ENCODE data around the gene SLC7A1. TPM values are rescaled to one million over a fixed set of nuclear protein-coding genes. Genes with fewer than 3 reads are reported as not detected.

Gene SLC7A1
- total RNA-seq, 1 donor from 2014 or later = 10.3 TPM

DNA sequence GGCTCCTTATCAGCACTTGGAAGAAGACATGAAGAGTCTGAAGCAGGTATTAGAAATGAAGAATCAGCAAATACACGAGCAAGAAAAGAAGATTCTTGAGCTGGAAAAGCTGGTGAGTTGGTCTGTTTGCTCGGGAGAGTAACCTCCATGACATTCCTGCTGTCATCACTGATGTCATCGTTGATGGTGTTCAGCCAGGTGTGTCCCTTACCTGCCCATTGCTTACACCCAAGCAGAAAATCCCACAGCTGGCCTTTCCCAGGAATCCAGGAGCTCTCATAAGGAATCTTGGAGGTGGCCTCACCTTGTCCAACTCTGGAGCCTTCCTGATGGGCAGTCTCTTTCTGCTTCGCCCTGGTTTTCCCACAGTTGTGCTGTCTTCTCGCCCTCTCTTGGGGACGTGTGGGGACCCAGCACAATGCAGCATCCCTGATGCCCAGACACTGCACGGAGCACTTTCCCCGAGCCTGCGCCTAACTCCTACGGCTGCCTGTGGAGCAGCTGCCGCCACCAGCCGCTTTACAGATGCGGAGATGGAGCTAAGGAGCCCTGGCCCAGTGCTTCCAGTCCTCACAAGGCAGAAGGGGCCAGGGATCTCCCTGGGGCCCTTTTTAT lies 97.0 kb downstream of the SLC7A1 start:
- no peak for DNase-seq
- intact Hi-C loops (cut with micrococcal nuclease) = no loop called here
- TF ChIP-seq, protein P1, sequence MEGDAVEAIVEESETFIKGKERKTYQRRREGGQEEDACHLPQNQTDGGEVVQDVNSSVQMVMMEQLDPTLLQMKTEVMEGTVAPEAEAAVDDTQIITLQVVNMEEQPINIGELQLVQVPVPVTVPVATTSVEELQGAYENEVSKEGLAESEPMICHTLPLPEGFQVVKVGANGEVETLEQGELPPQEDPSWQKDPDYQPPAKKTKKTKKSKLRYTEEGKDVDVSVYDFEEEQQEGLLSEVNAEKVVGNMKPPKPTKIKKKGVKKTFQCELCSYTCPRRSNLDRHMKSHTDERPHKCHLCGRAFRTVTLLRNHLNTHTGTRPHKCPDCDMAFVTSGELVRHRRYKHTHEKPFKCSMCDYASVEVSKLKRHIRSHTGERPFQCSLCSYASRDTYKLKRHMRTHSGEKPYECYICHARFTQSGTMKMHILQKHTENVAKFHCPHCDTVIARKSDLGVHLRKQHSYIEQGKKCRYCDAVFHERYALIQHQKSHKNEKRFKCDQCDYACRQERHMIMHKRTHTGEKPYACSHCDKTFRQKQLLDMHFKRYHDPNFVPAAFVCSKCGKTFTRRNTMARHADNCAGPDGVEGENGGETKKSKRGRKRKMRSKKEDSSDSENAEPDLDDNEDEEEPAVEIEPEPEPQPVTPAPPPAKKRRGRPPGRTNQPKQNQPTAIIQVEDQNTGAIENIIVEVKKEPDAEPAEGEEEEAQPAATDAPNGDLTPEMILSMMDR (IDR thresholded peaks at IDR 0.05; ENCODE audit: borderline replicate concordance) = no peak
- H3K27ac ChIP-seq (replicated peaks) = no peak overlapping the region
- H3K36me3 ChIP-seq = peaks cover 37% of the 10 kb centered on the region
- no peaks in the 10 kb centered on the region for H3K27me3 ChIP-seq (ENCODE audit: low read depth)
- H3K4me1 ChIP-seq = peaks cover 23% of the 10 kb centered on the region
- H3K9me3 ChIP-seq (replicated peaks) = no peaks in the 10 kb centered on the region
- no peak overlapping the region for H3K4me3 ChIP-seq

DNA sequence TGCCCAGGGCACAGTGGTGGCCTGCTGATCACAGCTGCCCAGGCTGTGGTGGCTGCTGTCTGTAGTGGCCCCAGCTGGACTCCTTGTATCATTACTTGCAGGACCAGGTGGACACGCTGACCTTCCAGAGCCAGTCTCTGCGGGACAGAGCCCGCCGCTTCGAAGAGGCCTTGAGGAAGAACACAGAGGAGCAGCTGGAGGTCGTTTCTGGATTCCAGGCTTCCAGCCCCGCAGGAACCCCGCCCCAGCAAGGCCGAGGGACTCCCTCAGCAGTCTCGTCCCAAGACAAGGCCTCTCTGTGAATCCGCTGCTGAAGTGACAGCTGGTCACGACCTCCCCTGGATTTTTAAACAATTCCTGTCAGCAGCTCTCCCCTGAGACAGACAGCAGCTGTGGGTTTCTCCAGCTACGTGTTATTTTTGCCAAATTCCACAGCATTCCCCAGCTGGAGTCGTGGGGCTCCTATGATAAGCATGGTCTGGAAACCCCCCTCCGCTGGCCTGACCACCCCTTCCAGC lies 98.3 kb downstream of the SLC7A1 start:
- H3K9me3 ChIP-seq (replicated peaks) = no peaks in the 10 kb centered on the region
- H3K27me3 ChIP-seq (ENCODE audit: low read depth) = no peaks in the 10 kb centered on the region
- H3K4me1 ChIP-seq = peaks cover 23% of the 10 kb centered on the region
- TF ChIP-seq, protein P1 (IDR thresholded peaks at IDR 0.05; ENCODE audit: borderline replicate concordance) = no peak
- no peak overlapping the region for H3K4me3 ChIP-seq
- peaks cover 35% of the 10 kb centered on the region for H3K36me3 ChIP-seq
- peak; percentile 83 for DNase-seq
- H3K27ac ChIP-seq (replicated peaks) = peak overlapping the region; percentile 42
- intact Hi-C loops (cut with micrococcal nuclease) = no loop called here

DNA sequence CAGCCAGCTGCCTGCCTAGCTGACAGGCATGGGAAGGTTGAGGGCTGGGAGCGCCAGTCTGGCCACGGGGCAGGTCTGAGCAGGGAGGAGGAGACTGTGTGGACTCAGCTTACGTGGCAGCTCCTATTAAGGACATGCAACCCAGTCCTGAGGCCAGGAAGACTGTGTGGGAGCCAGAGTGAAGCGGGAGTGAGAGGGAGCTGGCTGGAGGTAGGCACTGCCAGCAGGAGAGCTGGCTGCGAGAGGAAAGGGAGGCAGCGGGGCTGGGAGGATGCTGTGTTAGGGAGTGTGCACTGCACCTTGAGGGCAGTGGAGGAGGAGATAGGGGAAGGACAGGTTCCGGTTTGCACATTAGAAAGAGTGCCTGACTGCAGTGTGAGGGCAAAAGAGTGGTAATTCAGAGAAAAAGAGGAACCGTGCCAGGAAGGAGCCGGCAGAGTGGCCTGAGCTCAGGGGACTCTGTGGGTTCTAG lies 99.2 kb downstream of the SLC7A1 start:
- Histone ChIP-seq H3K27me3 (ENCODE audit: low read depth) (no peaks in the 10 kb centered on the region), H3K27ac (replicated peaks) (peak overlapping the region; percentile 42), H3K4me1 (peaks cover 23% of the 10 kb centered on the region), H3K9me3 (replicated peaks) (no peaks in the 10 kb centered on the region), H3K4me3 (no peak overlapping the region), H3K36me3 (peaks cover 28% of the 10 kb centered on the region)
- intact Hi-C loops (cut with micrococcal nuclease) = no loop called here
- TF ChIP-seq, protein P1 (IDR thresholded peaks at IDR 0.05; ENCODE audit: borderline replicate concordance) = no peak
- DNase-seq = peak; percentile 53

DNA sequence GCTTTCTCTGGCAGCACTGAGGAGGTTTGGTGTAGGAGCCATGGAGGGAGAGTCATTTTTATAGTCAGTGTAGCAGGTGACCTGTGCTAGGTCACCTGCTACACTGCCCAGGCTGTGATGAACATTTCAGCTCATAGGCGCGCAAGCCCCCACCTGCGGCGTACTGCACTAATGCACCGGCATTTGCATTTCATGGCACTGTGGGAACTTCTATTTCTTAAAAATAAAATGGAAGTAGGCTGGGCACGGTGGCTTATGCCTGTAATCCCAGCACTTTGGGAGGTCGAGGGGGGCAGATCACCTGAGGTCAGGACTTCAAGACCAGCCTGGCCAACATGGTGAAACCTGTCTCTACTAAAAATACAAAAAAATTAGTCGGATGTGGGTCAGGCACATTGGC lies 101.0 kb downstream of the SLC7A1 start:
- no peak overlapping the region for H3K4me3 ChIP-seq
- intact Hi-C loops (cut with micrococcal nuclease) = no loop called here
- H3K27ac ChIP-seq (replicated peaks) = no peak overlapping the region
- no peaks in the 10 kb centered on the region for H3K27me3 ChIP-seq (ENCODE audit: low read depth)
- TF ChIP-seq, protein P1 (IDR thresholded peaks at IDR 0.05; ENCODE audit: borderline replicate concordance) = no peak
- peaks cover 23% of the 10 kb centered on the region for H3K4me1 ChIP-seq
- no peak for DNase-seq
- H3K36me3 ChIP-seq = peaks cover 25% of the 10 kb centered on the region
- H3K9me3 ChIP-seq (replicated peaks) = no peaks in the 10 kb centered on the region

DNA sequence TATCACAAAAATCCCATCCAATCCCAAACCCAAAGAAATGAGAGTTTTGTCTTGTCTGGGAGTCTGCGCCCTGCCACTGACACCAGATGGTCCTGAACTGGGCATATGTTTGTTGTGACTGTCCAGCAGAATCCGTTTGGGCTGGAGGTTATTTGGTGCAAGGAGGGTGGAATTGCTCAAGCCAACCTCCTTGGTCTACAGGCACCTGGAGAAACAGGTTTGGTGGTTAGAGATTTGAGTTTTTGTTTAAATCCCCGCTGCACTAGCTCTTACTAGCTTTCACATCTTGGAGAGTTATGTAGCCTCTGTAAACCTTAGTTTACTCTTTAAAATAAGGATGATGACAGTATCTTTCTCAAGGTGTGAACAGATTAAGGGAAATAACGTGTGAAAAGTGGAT lies 101.7 kb downstream of the SLC7A1 start:
- intact Hi-C loops (cut with micrococcal nuclease) = no loop called here
- Histone ChIP-seq H3K4me3 (no peak overlapping the region), H3K9me3 (replicated peaks) (no peaks in the 10 kb centered on the region), H3K27ac (replicated peaks) (no peak overlapping the region), H3K4me1 (peaks cover 23% of the 10 kb centered on the region), H3K27me3 (ENCODE audit: low read depth) (no peaks in the 10 kb centered on the region), H3K36me3 (peaks cover 22% of the 10 kb centered on the region)
- TF ChIP-seq, protein P1 (IDR thresholded peaks at IDR 0.05; ENCODE audit: borderline replicate concordance) = no peak
- DNase-seq = no peak

All from left ventricle myocardium inferior (tissue), 1 donor.